ENCODE measurements around the gene CPA2.

The CPA2 gene

DNA sequence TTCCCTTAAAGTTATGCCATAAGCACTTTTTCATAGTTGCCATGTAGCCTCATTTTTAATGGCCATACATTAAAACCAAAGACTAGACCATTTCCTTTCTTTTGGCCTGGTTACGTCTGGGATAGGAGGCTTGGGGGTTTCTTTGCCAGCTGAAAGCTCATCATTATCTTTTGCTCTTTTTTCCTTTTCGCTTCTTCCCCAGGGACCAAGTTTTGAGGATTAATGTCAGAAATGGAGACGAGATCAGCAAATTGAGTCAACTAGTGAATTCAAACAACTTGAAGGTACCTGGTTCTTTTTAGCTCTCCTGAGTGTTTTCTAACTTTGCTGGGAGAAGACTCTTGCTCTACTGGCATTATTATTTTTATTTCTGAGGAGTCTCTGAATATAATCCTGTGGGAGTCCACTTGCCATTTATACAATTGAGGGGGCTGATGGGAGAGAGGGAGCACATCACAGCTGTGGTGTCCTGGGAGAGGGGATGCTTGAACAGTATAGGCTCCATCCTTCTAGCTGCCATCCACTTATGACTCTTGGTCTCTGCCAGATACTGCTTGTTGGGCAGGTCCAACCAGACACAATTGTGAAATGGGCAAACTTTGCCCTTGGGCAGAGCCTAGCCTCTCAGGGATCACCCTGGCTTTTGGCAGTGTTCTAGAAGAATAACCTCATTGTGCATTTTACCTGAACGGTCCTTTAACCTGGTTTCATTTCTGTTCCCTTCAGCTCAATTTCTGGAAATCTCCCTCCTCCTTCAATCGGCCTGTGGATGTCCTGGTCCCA is 32.1 kb downstream of the CPA2 start:
- Histone ChIP-seq H3K27me3 (no peaks in the 10 kb centered on the region), H3K4me3 (ENCODE audit: low read depth in 1 of 2, low read length in 1 of 2) (no peak overlapping the region), H3K9me3 (no peaks in the 10 kb centered on the region), H3K36me3 (no peaks in the 10 kb centered on the region), H3K27ac (no peak overlapping the region), H3K4me1 (ENCODE audit: control insufficient read depth in 1 of 2, insufficient read depth in 1 of 2, low read depth in 1 of 2, low read length in 1 of 2) (no peaks in the 10 kb centered on the region)
- TF ChIP-seq, protein P1, sequence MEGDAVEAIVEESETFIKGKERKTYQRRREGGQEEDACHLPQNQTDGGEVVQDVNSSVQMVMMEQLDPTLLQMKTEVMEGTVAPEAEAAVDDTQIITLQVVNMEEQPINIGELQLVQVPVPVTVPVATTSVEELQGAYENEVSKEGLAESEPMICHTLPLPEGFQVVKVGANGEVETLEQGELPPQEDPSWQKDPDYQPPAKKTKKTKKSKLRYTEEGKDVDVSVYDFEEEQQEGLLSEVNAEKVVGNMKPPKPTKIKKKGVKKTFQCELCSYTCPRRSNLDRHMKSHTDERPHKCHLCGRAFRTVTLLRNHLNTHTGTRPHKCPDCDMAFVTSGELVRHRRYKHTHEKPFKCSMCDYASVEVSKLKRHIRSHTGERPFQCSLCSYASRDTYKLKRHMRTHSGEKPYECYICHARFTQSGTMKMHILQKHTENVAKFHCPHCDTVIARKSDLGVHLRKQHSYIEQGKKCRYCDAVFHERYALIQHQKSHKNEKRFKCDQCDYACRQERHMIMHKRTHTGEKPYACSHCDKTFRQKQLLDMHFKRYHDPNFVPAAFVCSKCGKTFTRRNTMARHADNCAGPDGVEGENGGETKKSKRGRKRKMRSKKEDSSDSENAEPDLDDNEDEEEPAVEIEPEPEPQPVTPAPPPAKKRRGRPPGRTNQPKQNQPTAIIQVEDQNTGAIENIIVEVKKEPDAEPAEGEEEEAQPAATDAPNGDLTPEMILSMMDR (IDR thresholded peaks at IDR 0.05): no peak

- Histone ChIP-seq H3K4me1 (ENCODE audit: control insufficient read depth in 1 of 2, insufficient read depth in 1 of 2, low read depth in 1 of 2, low read length in 1 of 2) (no peaks in the 10 kb centered on the region), H3K27me3 (no peaks in the 10 kb centered on the region), H3K4me3 (ENCODE audit: low read depth in 1 of 2, low read length in 1 of 2) (no peak overlapping the region), H3K9me3 (no peaks in the 10 kb centered on the region), H3K27ac (no peak overlapping the region), H3K36me3 (no peaks in the 10 kb centered on the region)
- TF ChIP-seq, protein P1 (IDR thresholded peaks at IDR 0.05): no peak
These were observed 33.2 kb downstream of the CPA2 start for GRCh38 chr7:130299866-130300265.

GRCh38 chr7:130301501-130302020 is 34.9 kb downstream of the CPA2 start:
- Histone ChIP-seq H3K4me1 (ENCODE audit: control insufficient read depth in 1 of 2, insufficient read depth in 1 of 2, low read depth in 1 of 2, low read length in 1 of 2) (no peaks in the 10 kb centered on the region), H3K27me3 (no peaks in the 10 kb centered on the region), H3K27ac (no peak overlapping the region), H3K36me3 (no peaks in the 10 kb centered on the region), H3K4me3 (ENCODE audit: low read depth in 1 of 2, low read length in 1 of 2) (no peak overlapping the region), H3K9me3 (no peaks in the 10 kb centered on the region)
- TF ChIP-seq, protein P1 (IDR thresholded peaks at IDR 0.05): no peak

DNA sequence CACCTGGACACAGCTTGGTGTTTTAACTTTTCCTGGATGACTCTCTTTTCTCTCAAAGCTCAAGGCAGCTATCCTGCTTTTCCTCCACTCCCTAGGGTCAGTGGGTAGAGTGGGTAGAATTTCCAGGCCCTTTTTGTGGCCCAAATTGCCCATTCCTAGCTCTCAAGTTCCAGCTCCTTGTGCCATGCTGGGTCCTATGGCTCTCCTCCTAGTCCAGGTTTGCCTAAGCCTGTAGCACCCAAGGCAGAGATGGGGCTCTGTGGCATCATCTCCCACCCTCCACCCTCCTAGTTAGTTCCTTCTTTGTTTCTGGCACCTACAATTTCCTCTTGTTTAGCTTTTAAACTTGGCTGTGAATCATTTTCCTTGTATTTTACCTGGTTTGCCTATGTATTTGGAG is 36.0 kb downstream of the CPA2 start:
- H3K9me3 ChIP-seq: no peaks in the 10 kb centered on the region
- H3K36me3 ChIP-seq: no peaks in the 10 kb centered on the region

DNA sequence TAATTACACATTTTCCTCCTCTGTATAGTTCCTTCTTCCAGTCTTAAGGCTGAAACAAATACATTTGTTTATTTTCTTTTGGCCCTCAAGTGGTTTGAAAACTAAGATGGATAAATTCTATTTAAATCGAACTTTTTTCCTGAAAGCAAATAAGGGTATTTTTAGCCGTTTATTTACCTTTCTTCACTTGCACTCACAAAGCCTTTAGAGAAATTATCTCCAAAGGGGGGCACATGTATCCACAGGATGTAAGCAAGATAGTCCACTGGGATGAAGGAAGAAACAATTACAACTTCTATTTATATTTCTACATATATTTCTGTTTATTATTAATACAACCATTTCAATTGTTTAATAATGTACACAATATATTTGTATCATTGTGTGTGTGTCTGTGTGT is 36.5 kb downstream of the CPA2 start:
- Histone ChIP-seq H3K27me3 (no peaks in the 10 kb centered on the region), H3K27ac (no peak overlapping the region), H3K4me3 (ENCODE audit: low read depth in 1 of 2, low read length in 1 of 2) (no peak overlapping the region), H3K36me3 (no peaks in the 10 kb centered on the region), H3K4me1 (ENCODE audit: control insufficient read depth in 1 of 2, insufficient read depth in 1 of 2, low read depth in 1 of 2, low read length in 1 of 2) (no peaks in the 10 kb centered on the region), H3K9me3 (no peaks in the 10 kb centered on the region)
- TF ChIP-seq, protein P1 (IDR thresholded peaks at IDR 0.05): no peak

More for the DNA sequence above, 36.0 kb downstream of the CPA2 start:
- Histone ChIP-seq H3K4me3 (ENCODE audit: low read depth in 1 of 2, low read length in 1 of 2) (no peak overlapping the region), H3K27me3 (no peaks in the 10 kb centered on the region), H3K4me1 (ENCODE audit: control insufficient read depth in 1 of 2, insufficient read depth in 1 of 2, low read depth in 1 of 2, low read length in 1 of 2) (no peaks in the 10 kb centered on the region), H3K27ac (no peak overlapping the region)
- TF ChIP-seq, protein P1 (IDR thresholded peaks at IDR 0.05): no peak

All from neutrophil (primary cell).